Hematopoietic multipotent progenitor cell (in vitro differentiated cells): ENCODE data around the gene B3GNT8. TPM values are rescaled to one million over a fixed set of nuclear protein-coding genes. Genes with fewer than 3 reads are reported as not detected.
A peak's percentile ranks its signal among the peaks of the same experiment; 100 is the strongest.
"Not testable (repeated sequence)": the region's sequence is repeated elsewhere in the genome, so short reads cannot be mapped to it uniquely, and the experiment has no call there.

Experiments
- DNase-seq, 3 donors: peaks; one replicate each; pipeline ENCODE4 v3.0.0-alpha.2; 2011 to 2015; ENCODE audit warnings: low read depth in 2 of 3, low spot score in 2 of 3
- total RNA-seq: library from RNA; depleted of rRNA; stranded (reverse); fragments of >200 nt; gene quantifications from one replicate; pipeline ENCODE4 v1.2.3, GENCODE V29; 2012

B3GNT8 gene, protein sequence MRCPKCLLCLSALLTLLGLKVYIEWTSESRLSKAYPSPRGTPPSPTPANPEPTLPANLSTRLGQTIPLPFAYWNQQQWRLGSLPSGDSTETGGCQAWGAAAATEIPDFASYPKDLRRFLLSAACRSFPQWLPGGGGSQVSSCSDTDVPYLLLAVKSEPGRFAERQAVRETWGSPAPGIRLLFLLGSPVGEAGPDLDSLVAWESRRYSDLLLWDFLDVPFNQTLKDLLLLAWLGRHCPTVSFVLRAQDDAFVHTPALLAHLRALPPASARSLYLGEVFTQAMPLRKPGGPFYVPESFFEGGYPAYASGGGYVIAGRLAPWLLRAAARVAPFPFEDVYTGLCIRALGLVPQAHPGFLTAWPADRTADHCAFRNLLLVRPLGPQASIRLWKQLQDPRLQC
- 18.0 TPM for total RNA-seq

DNA sequence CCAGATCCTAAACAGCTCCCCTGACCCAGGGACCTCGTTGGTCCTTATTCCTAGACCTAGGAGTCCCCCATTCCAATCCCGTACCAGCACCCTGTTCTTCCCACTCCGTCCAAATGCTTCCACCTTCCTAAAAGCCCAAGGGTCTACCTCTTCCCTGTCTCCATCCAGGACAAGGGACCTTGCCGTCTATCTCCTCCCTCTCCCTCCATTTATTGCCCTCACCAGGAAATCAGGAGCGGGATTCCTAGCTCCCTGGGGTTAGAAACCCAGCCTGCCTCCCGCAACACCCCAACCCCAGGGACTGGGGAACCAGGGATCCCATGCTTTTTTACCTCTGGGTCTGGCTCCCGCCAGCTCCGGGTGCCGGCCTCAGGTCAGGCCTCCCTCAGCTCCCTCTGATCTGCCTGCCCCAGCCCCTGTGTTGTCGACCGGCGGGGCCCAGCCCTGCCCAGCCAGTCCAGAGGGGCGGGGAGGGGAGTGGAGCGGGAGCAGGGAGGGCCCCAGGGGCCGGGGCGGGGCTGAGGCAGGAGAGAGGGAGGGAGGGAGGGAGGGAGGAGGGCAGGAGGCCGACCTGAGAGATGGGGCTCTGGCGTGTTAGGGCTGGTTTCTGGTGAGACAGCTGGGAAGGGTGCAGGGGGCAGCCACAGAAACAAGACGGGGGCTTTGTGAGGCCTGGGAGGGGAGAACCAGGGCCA lies at the start of gene B3GNT8:
B3GNT8 (minus strand) TSS at position 423 of the 695 bp plus-strand sequence. CDS start 596 bp downstream, outside the sequence.
- peak in 2 of 3 donors; percentile 73 to 83 for DNase-seq

DNA sequence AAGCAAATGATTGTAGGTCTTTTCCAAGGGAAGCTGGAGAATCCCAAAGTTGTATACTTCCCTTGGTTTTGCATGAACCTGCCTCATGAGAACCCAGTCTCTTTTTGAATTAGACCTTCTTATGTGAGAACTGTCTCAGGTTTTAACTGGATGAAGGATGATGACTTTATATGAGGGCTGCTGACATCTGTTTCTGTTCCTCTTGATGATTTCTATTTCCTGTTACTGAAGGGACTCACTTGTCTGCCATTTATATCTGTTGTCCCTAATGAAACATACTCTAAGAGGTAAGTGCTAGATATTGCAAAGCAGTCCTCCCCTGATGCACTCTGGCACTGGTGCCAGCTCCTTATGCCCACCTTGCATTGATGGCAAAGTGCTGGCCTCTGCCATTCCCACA lies 49.4 kb upstream of the B3GNT8 start:
- DNase-seq: no peak

- not testable (repeated sequence) for DNase-seq
Measured at GRCh38 chr19:41463257-41464256, 36.4 kb upstream of the B3GNT8 start.

GRCh38 chr19:41462497-41462896 lies 35.3 kb upstream of the B3GNT8 start:
- no peak for DNase-seq

GRCh38 chr19:41457241-41457640 lies 30.1 kb upstream of the B3GNT8 start:
- no peak for DNase-seq

- DNase-seq: no peak
Measured at GRCh38 chr19:41456342-41456918, 29.3 kb upstream of the B3GNT8 start.

DNA sequence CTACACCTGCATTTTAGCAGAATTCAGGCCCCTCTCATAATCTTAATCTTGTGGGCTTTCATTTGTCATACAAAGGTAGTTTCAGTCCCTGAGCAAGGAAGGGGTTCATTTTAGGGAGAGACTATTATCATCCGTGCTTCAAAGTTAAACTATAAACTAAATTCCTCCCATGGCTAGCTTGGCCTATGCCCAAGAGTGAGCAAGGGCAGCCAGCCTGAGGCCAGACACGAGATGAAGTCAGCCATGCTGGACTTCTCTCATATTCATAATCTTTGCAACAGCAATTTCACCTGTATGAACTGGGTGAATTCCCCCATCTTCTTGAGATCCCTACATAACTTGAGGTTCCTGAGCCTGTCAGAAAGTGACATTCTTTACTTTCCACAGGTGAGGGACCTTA lies 28.8 kb upstream of the B3GNT8 start:
- no peak for DNase-seq

GRCh38 chr19:41452584-41453275 lies 25.6 kb upstream of the B3GNT8 start:
- DNase-seq: no peak

DNA sequence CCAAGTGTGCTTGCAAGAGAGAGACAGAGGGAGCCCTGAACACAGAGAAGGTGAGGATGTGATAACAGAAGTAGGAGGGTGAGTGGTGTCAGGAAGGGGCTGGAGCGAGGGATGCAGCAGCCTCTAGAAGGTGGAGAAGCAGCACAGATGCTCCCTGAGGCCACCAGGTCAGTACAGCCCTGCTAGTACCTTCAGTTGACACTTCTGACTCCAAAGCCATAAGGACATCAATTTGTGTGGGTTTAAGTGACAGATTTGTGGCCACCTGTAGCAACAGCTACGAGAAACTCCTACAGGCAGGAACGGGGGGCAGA lies 22.6 kb upstream of the B3GNT8 start:
- DNase-seq: no peak

DNA sequence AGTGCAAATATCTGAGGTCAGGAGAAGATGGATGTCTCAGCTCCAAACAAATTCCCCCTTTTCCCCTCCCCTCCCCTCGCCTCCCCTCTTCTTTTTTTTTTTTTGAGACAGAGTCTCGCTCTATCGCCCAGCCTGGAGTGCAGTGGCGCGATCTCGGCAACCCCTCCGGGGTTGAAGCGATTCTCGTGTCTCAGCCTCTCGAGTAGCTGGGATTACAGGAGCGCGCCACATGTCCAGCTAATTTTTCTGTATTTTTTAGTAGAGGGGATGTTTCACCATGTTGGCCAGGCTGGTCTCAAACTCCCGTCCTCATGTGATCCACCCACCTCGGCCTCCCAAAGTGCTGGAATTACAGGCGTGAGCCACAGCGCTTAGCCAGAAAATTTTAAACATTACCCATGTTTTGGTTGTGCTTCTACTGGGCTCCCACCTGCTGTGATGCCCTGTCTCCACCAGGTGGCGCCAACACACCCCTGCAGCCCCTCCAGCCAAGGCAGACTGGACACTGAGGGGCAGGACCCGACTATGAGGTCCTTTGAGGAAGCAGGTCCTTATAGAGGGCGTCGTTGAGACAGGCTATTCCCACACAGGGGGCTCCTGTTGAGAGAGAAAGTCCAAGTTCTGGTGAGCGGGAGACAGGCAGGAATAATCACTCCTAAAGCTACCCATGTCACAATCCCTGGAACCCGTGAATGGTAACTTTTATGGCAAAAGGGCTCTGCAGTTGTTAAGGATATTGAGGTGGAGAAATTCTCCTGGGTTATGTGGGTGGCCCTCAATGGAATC lies 22.1 kb upstream of the B3GNT8 start:
- peak; percentile 59 to 66 (median 59) for DNase-seq

GRCh38 chr19:41447732-41448332 lies 20.7 kb upstream of the B3GNT8 start:
- DNase-seq: no peak

DNA sequence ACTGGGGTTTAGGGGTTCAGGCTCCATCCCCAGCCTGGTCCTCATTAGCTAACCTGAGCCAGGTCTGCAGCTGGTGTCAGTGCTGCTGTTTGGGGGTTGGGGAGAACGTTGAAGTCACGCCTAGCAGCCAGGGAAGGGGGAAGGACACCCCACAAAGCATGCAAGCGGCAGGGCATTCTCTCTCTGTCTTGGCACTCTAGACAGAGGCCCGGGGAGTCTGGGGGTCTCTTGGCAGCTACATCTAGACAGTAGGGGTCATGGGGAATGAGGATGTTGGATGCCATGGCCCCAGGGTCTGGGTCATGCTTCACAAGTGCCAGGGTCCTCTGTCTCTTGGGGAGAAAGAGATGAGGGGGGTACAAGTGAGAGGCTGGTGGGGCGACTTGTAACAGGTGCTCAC lies 18.4 kb upstream of the B3GNT8 start:
- DNase-seq: no peak

- no peak for DNase-seq
Measured at GRCh38 chr19:41443813-41444455, 16.8 kb upstream of the B3GNT8 start.

DNA sequence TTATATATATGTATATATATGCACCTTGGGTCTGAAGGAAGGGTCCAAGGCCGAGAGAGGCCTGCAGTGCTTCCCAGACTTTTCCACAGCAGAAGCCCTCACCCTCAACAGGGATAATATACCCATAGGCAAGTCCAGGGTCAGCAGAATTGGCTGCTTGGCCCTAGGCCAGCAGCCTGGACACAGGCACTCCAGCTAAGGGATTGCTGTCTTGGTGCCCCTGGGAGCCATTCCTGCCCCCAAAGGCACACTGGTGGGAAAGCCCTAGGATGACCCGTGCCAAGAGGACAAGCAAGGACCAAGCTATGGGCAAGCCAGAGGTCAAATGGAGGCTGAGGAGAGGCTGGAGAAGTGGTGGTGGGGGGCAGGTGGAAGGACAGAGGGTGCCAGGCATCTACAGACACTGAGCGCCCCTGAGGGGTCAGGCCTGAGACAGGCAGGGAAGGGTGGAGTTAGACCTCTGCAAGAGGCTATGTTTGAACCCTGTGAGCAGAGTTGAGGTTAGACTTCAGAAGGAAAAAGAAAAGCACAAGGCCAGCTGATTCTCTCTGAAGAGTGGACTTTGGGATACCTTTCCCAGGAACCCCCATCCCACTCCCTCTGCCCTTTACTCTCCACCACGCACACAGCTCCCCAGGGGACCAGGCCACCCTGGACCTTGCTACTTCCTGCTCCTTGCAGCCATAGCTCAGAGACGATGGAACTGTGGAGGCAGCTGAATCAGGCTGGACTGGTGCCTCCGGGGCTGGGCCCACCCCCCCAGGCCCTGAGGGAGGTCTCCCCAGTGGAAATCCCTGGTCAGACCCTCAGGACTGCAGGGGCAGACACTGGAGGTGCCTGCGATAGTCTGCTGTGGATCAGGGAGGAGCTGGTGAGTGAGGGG lies 15.5 kb upstream of the B3GNT8 start, which contains the start of gene ERICH4:
ERICH4 (plus strand) TSS at position 684 of the 883 bp plus-strand sequence; CDS start at position 698, 14 bp downstream.
- no peak for DNase-seq

- DNase-seq: no peak
Measured at GRCh38 chr19:41441321-41441945, 14.3 kb upstream of the B3GNT8 start.

- peak; percentile 76 to 99 (median 98) for DNase-seq
Measured at GRCh38 chr19:41439441-41440222, 12.5 kb upstream of the B3GNT8 start, which contains the start of gene DMAC2. DMAC2 (minus strand) TSS chr19:41439912; CDS start chr19:41439899, 13 bp downstream.
